Right hindlimb (tissue), 1 donor: ENCODE data around the gene PRAMEF4.
"Not testable (repeated sequence)": the region's sequence is repeated elsewhere in the genome, so short reads cannot be mapped to it uniquely, and the experiment has no call there.

Source experiments
- DNase-seq: peaks from one replicate; pipeline ENCODE4 v3.0.0-alpha.2; 2018

Gene PRAMEF4

GRCh38 chr1:12886101-12886500, at the start of gene PRAMEF4:
Gene PRAMEF4, minus strand, starts transcription at chr1:12886201. Its CDS starts 2,807 bp downstream, at chr1:12883394.
- not testable (repeated sequence) for DNase-seq

GRCh38 chr1:12924368-12924767, 38.4 kb upstream of the PRAMEF4 start:
- DNase-seq, result not testable (repeated sequence)

DNA sequence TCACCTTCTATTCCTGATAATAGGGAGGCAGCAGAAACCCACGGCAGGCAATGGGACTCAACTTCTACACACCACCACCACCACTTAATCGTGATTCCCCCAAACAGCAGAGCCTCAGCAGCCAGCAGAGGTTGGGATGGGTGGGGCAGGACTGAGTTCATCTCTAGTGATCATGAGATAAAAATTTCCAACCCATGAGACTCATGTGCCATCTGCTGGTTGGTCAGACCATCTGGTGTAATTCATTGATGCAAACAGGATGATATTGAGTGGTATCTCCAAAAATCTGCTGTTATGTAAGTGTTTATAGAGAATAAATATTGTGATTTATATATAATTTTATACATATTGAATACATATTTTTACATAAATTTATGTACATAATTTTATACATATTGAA, 35.7 kb upstream of the PRAMEF4 start:
- DNase-seq, result not testable (repeated sequence)

DNA sequence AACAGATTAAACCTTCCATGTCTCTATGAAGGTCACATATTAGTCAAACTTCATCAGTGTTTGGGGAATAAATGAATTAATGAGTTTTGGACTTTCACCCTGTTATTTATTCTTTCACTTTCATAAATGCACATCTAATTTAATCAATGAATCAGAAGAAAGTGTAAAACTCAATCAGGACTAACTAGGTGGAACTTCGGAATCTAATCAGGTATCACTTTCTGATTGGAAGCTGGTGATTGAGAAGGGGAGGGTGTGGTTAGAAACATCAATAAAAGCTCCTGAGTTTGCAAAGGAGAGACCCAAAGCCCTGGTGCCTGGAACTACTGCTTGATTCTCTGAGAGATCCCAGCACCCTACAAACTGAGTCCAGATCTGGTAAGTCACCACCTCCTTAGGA, 30.3 kb upstream of the PRAMEF4 start, which contains the start of gene PRAMEF7:
PRAMEF7 (plus strand) TSS at position 301 of the 400 bp plus-strand sequence. CDS start 1,083 bp downstream, outside the sequence.
- DNase-seq, result not testable (repeated sequence)

DNA sequence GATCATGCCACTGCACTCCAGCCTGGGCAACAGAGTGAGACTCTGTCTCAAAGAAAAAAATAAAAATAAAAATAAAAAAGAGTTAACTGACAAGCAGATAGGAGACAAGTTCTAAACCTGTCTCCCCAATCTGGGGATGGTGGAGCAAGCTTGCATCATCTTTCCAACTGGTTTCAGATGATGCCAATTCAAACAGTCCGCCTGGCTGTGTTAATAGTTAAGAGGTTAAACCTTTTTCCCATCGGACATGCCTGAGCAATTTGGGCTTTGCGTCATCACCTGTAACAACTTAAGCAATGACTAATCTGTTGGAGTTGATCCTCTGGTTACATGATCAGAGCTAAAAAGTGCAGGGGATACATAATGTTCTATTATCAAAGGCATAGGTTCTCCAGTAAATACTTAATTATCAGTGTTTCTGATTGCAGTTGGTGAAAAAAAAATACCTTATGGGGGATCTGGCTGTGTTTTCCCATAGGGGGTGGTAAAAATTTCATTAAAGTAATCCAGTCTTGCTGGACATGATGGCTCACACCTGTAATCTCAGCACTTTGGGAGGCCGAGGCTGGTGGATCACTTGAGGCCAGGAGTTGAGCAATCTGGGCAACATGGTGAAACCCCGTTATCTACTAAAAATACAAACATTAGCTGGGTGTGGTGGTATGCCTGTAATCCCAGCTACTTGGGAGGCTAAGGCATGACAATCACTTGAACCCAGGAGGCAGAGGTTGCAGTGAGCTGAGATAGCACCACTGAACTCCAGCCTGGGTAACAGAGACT, 18.0 kb upstream of the PRAMEF4 start:
- DNase-seq, result not testable (repeated sequence)

GRCh38 chr1:12899186-12899585, 13.2 kb upstream of the PRAMEF4 start:
- not testable (repeated sequence) for DNase-seq

GRCh38 chr1:12898170-12898569, 12.2 kb upstream of the PRAMEF4 start, which contains the start of gene PRAMEF10:
Gene PRAMEF10, minus strand, starts transcription at chr1:12898270. Its CDS starts 2,423 bp downstream, at chr1:12895847.
- not testable (repeated sequence) for DNase-seq

DNA sequence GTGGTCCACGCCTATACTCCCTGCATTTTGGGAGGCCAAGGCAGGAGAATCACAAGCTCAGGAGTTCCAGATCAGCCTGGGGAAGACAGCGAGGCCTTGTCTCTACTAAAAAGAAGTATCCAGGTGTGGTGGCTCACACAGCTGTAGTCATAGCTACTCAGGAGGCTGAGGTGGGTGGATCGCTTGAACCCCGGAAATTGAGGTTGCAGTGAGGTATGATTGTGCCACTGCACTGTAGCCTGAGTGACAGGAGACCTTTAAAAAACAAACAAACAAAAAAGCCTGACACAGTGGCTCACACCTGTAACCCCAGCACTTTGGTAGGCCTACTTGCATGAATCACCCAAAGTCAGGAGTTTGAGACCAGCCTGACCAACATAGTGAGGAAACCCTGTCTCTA, 7.5 kb downstream of the PRAMEF4 start:
- not testable (repeated sequence) for DNase-seq

GRCh38 chr1:12863131-12863880, 22.7 kb downstream of the PRAMEF4 start:
- not testable (repeated sequence) for DNase-seq

GRCh38 chr1:12856786-12857185, 29.2 kb downstream of the PRAMEF4 start, which contains the start of gene PRAMEF2:
Gene PRAMEF2, plus strand, starts transcription at chr1:12857086. Its CDS starts 1,924 bp downstream, at chr1:12859010.
- not testable (repeated sequence) for DNase-seq

GRCh38 chr1:12851779-12852178, 34.2 kb downstream of the PRAMEF4 start:
- no peak for DNase-seq

GRCh38 chr1:12848620-12849019, 37.4 kb downstream of the PRAMEF4 start, which contains the start of gene HNRNPCL1:
Gene HNRNPCL1, minus strand, starts transcription at chr1:12848720. Its CDS starts 431 bp downstream, at chr1:12848289.
- not testable (repeated sequence) for DNase-seq

- DNase-seq, result not testable (repeated sequence)
These were observed 52.8 kb downstream of the PRAMEF4 start for GRCh38 chr1:12833251-12833650.

DNA sequence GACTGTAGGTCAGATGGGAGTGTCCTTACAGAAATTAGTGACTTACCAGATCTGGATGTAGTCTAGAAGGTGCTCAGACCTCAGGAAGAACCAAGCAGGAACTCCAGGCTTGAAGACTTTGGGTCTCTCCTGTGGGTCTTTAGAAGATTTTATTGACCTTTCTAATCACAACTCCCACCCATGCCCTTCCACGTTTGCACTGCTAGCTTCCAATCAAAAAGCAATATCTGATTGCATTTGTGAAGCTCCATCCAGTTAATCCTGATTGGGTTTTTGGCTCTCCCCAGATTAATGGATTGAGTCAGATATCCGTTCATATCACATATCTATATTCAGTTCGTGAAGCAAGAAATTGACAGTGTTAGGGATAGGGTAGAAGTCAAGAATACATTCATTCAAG, 54.7 kb downstream of the PRAMEF4 start, which contains the start of gene PRAMEF11:
PRAMEF11 (minus strand) TSS at position 101 of the 400 bp plus-strand sequence. CDS start 2,621 bp downstream, outside the sequence.
- not testable (repeated sequence) for DNase-seq
